Mesothelial cell of epicardium (in vitro differentiated cells): ENCODE data around the gene SERPINA4. TPM values are rescaled to one million over a fixed set of nuclear protein-coding genes. Genes with fewer than 3 reads are reported as not detected.

Experiments used
- DNase-seq, 2 experiments: peaks; one replicate each; pipeline ENCODE4 v3.0.0; 2021; ENCODE audit warnings: low spot score in 2 of 2; ENCODE audit not compliant: unreplicated experiment in 2 of 2
- H3K27ac Mint-ChIP-seq: 2 replicates; pipeline ENCODE4 v1.8.0; 2021; ENCODE audit warnings: mixed read lengths
- H3K27me3 Mint-ChIP-seq: 2 replicates; pipeline ENCODE4 v1.8.0; 2021; ENCODE audit warnings: low read depth, mixed read lengths
- H3K36me3 Mint-ChIP-seq: 2 replicates; pipeline ENCODE4 v1.8.0; 2021; ENCODE audit warnings: mixed read lengths
- H3K4me1 Mint-ChIP-seq: 2 replicates; pipeline ENCODE4 v1.8.0; 2021; ENCODE audit warnings: mixed read lengths
- H3K4me3 Mint-ChIP-seq: 2 replicates; pipeline ENCODE4 v1.8.0; 2021; ENCODE audit warnings: mild to moderate bottlenecking, moderate library complexity, mixed read lengths
- H3K9me3 Mint-ChIP-seq: 2 replicates; pipeline ENCODE4 v1.8.0; 2021; ENCODE audit warnings: mixed read lengths
- total RNA-seq: library from RNA; stranded (reverse); gene quantifications from 3 replicates; pipeline ENCODE4 v1.2.1, GENCODE V29; 2021
- TF ChIP-seq, protein P1 (sequence below): fragments of 200-600 bp; sonication (generic); IDR thresholded peaks from one replicate; pipeline ENCODE4 v1.5.0; 2021; ENCODE audit warnings: antibody characterized with exemption; ENCODE audit not compliant: unreplicated experiment

SERPINA4 gene
- total RNA-seq, 1 donor from 2014 or later = not detected

GRCh38 chr14:94598816-94599655, 37.8 kb downstream of the SERPINA4 start:
- Mint-ChIP-seq H3K4me3 (no peak overlapping the region), H3K27me3 (peaks cover 9% of the 10 kb centered on the region), H3K27ac (peak overlapping the region; percentile 5), H3K4me1 (peaks cover 29% of the 10 kb centered on the region), H3K9me3 (no peaks in the 10 kb centered on the region), H3K36me3 (no peaks in the 10 kb centered on the region)
- no peak for DNase-seq
- TF ChIP-seq, protein P1, sequence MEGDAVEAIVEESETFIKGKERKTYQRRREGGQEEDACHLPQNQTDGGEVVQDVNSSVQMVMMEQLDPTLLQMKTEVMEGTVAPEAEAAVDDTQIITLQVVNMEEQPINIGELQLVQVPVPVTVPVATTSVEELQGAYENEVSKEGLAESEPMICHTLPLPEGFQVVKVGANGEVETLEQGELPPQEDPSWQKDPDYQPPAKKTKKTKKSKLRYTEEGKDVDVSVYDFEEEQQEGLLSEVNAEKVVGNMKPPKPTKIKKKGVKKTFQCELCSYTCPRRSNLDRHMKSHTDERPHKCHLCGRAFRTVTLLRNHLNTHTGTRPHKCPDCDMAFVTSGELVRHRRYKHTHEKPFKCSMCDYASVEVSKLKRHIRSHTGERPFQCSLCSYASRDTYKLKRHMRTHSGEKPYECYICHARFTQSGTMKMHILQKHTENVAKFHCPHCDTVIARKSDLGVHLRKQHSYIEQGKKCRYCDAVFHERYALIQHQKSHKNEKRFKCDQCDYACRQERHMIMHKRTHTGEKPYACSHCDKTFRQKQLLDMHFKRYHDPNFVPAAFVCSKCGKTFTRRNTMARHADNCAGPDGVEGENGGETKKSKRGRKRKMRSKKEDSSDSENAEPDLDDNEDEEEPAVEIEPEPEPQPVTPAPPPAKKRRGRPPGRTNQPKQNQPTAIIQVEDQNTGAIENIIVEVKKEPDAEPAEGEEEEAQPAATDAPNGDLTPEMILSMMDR = no peak

GRCh38 chr14:94599656-94600004, 38.4 kb downstream of the SERPINA4 start:
- Mint-ChIP-seq H3K36me3 (no peaks in the 10 kb centered on the region), H3K9me3 (no peaks in the 10 kb centered on the region), H3K4me1 (peaks cover 29% of the 10 kb centered on the region), H3K4me3 (no peak overlapping the region), H3K27ac (peak overlapping the region; percentile 5), H3K27me3 (peaks cover 9% of the 10 kb centered on the region)
- TF ChIP-seq, protein P1 = no peak
- no peak for DNase-seq

DNA sequence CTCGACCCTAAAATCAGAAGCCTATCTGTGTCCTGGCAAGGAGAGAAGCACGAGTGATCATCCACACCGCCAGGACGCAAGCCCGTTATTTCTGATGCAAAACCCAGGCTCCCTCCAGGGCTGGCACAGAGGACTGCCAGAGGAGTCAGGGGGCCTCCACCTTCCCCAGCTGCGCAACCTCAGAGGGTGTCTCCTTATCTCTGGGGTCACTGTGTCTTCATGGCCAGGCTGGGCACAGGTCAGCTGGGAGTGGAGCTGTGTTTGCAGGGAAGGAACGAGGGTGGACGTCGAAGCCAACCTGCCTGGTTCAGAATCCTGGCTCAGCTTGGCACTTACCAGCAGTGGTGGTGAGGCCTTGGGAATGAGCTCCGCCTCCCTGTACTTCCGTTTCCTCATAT, 38.9 kb downstream of the SERPINA4 start:
- no peak for DNase-seq
- Mint-ChIP-seq H3K9me3 (no peaks in the 10 kb centered on the region), H3K4me1 (peaks cover 29% of the 10 kb centered on the region), H3K27ac (no peak overlapping the region), H3K36me3 (no peaks in the 10 kb centered on the region), H3K4me3 (no peak overlapping the region), H3K27me3 (peaks cover 7% of the 10 kb centered on the region)
- TF ChIP-seq, protein P1 = no peak

DNA sequence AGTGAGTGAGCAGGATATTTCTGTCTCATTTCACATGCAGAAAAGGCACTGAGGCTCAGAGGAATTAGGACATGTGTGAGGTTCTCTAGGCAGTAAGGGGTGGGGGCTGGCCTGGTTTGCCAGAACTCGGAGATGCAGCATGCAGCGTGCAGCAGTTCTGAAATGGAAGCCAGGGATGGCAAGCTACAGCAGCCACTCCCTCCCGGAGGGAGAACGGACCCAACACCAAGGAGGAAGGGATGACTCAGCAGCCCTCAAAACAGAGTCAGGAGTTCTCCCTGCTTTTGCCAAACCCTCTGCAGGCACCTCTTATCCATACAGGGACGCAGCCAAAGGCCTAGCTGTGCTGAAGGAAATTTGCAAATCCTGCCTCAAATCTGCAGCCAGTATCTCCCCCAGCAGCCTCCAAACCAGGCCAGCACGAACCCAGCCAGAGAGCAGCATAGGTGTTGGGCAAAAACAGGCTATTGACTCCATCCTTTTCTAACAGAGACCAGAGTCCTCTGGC, 40.7 kb downstream of the SERPINA4 start:
- H3K4me3 Mint-ChIP-seq = no peak overlapping the region
- no peaks in the 10 kb centered on the region for H3K36me3 Mint-ChIP-seq
- no peak for DNase-seq
- peaks cover 29% of the 10 kb centered on the region for H3K4me1 Mint-ChIP-seq
- TF ChIP-seq, protein P1 = no peak
- no peaks in the 10 kb centered on the region for H3K9me3 Mint-ChIP-seq
- peaks cover 2% of the 10 kb centered on the region for H3K27me3 Mint-ChIP-seq
- no peak overlapping the region for H3K27ac Mint-ChIP-seq

DNA sequence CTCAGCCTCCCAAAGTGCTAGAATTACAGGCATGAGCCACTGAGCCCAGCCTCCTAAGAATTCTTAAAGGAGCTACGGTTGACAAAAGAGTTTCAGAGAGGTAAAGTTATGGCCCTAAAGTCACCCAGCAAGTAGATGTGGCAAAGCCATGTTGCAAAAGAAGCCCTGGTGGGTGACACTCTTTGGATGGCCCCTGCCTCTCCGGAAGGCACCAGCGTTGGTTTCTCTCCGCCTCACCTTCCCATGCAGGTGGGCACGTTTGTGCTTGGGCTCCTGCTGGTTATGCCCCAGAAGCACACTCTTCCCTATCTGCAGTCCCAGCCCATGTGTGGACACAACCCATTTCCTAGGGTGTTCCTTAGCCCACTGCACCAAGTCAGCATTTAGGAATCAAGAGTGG, 41.5 kb downstream of the SERPINA4 start:
- no peaks in the 10 kb centered on the region for H3K9me3 Mint-ChIP-seq
- H3K4me1 Mint-ChIP-seq = peaks cover 29% of the 10 kb centered on the region

More for the DNA sequence above, 41.5 kb downstream of the SERPINA4 start:
- Mint-ChIP-seq H3K27me3 (no peaks in the 10 kb centered on the region), H3K27ac (no peak overlapping the region), H3K36me3 (no peaks in the 10 kb centered on the region), H3K4me3 (no peak overlapping the region)
- TF ChIP-seq, protein P1 = no peak
- DNase-seq = no peak
